HepG2 (cell line): ENCODE results near the gene TRAF4. TPM values are rescaled to one million over a fixed set of nuclear protein-coding genes. Genes with fewer than 3 reads are reported as not detected.

Source experiments
- ATAC-seq: fragments of 200-7000 bp; cut with Tn5 transposase; 3 replicates; pipeline ENCODE4 v1.9.1; 2020; ENCODE audit warnings: mild to moderate bottlenecking, moderate library complexity
- BruUV-seq: library from RNA; stranded (reverse); fragments of 400-500 nt; replicated peaks from 2 replicates; lab custom pipeline; 2021; lab: Mats Ljungman, UMichigan
- CTCF ChIA-PET: fragments of 300-600 bp; formaldehyde crosslinking; extraction: SDS; loops from one replicate; lab custom pipeline; 2021; ENCODE audit warnings: low total read pairs, inconsistent platforms, low intra/inter-chr PET ratio; lab: Yijun Ruan, JAX
- POLR2A ChIA-PET: fragments of 350-600 bp; sonication (Branson Sonifier 250); formaldehyde crosslinking; loops from one replicate; lab custom pipeline; 2020; ENCODE audit warnings: antibody characterized with exemption, inconsistent platforms; lab: Yijun Ruan, JAX
- DNase-seq: peaks from one replicate; pipeline ENCODE4 v3.0.0-alpha.2; 2015; ENCODE audit warnings: low spot score
- FAIRE-seq: peaks from 3 replicates; lab custom pipeline; 2011; peaks lifted over from hg19 to GRCh38; lab: Jason Lieb, UNC
- H2AFZ ChIP-seq: one replicate; pipeline ENCODE4 v1.6.1; 2011; ENCODE audit warnings: low read length, inconsistent platforms
- H3K27ac ChIP-seq: fragments of 300-600 bp; 3 replicates; pipeline ENCODE4 v1.8.0; 2011; ENCODE audit warnings: mixed run types, mild to moderate bottlenecking, mixed read lengths, low read length, inconsistent platforms; ENCODE audit not compliant: insufficient read depth; ENCODE audit errors: extremely low read length
- H3K27me3 ChIP-seq, 2 experiments: fragments of 200-600 bp in 1 of 2; 2 replicates in 1 of 2; 3 replicates in 1 of 2; pipeline versions ENCODE4 v1.6.0 to v1.8.0; 2011; ENCODE audit warnings: low read length in 2 of 2, mild to moderate bottlenecking in 2 of 2, moderate library complexity in 2 of 2, inconsistent platforms in 1 of 2; ENCODE audit not compliant: insufficient read depth in 2 of 2, control insufficient read depth in 1 of 2
- H3K36me3 ChIP-seq, 2 experiments: fragments of 200-600 bp in 1 of 2; replicated peaks in 1 of 2; 2 replicates in 1 of 2; 3 replicates in 1 of 2; pipeline versions ENCODE4 v1.5.1 to v1.8.0; 2011; ENCODE audit warnings: low read length in 2 of 2, inconsistent platforms in 1 of 2; ENCODE audit not compliant: insufficient read depth in 2 of 2, control insufficient read depth in 1 of 2
- H3K4me1 ChIP-seq: 2 replicates; pipeline ENCODE4 v1.5.1; 2012; ENCODE audit warnings: low read length, inconsistent platforms; ENCODE audit not compliant: insufficient read depth
- H3K4me2 ChIP-seq: 2 replicates; pipeline ENCODE4 v1.6.0; 2011; ENCODE audit warnings: low read depth, low read length, inconsistent platforms
- H3K4me3 ChIP-seq, 3 experiments: fragments of 200-600 bp in 1 of 3; sonication (generic), shearing (Covaris generic) in 1 of 3; replicated peaks in 1 of 3; 2 replicates each; pipeline ENCODE4 v1.5.1; 2011 to 2016; ENCODE audit warnings: low read length in 3 of 3, inconsistent platforms in 2 of 3, low read depth in 2 of 3, mild to moderate bottlenecking in 2 of 3, control low read depth in 1 of 3, mixed read lengths in 1 of 3; ENCODE audit not compliant: insufficient read depth in 1 of 3
- H3K79me2 ChIP-seq: one replicate; pipeline ENCODE4 v1.6.1; 2011; ENCODE audit warnings: low read length, inconsistent platforms; ENCODE audit not compliant: insufficient read depth
- H3K9ac ChIP-seq: 2 replicates; pipeline ENCODE4 v1.6.0; 2011; ENCODE audit warnings: mild to moderate bottlenecking, low read depth, low read length, inconsistent platforms; ENCODE audit not compliant: insufficient read depth
- H3K9me3 ChIP-seq: 2 replicates; pipeline ENCODE4 v1.5.1; 2012; ENCODE audit warnings: mild to moderate bottlenecking, low read length
- H4K20me1 ChIP-seq: 2 replicates; pipeline ENCODE4 v1.6.0; 2011; ENCODE audit warnings: inconsistent platforms, mild to moderate bottlenecking, low read length, moderate library complexity; ENCODE audit not compliant: insufficient read depth
- AGO2 ChIP-seq: fragments of 200-400 bp; formaldehyde crosslinking; optimal IDR thresholded peaks from 2 replicates; pipeline ENCODE3; 2017; ENCODE audit warnings: mild to moderate bottlenecking, low read depth, low read length, moderate library complexity
- CTCF ChIP-seq: sonication (generic); formaldehyde crosslinking; IDR thresholded peaks from 2 replicates; pipeline ENCODE4 v1.5.0; 2020; ENCODE audit warnings: mild to moderate bottlenecking, missing genetic modification reagents, moderate library complexity
- JARID2 ChIP-seq: sonication (generic); formaldehyde crosslinking; IDR thresholded peaks from 2 replicates; pipeline ENCODE4 v1.8.1; 2023; ENCODE audit warnings: missing genetic modification reagents, inconsistent platforms; ENCODE audit not compliant: insufficient replicate concordance
- ZNF44 ChIP-seq: sonication (generic); formaldehyde crosslinking; IDR thresholded peaks from 2 replicates; pipeline ENCODE4 v1.5.1; 2020; ENCODE audit warnings: mild to moderate bottlenecking, missing genetic modification reagents
- ZNF574 ChIP-seq: sonication (generic); formaldehyde crosslinking; IDR thresholded peaks from 2 replicates; pipeline ENCODE4 v1.4.0; 2020; ENCODE audit warnings: missing genetic modification reagents
- ZNF740 ChIP-seq: sonication (generic); formaldehyde crosslinking; IDR thresholded peaks from 2 replicates; pipeline ENCODE4 v1.4.0; 2020; ENCODE audit warnings: missing genetic modification reagents
- ZSCAN21 ChIP-seq: sonication (generic); formaldehyde crosslinking; IDR thresholded peaks from 2 replicates; pipeline ENCODE4 v1.8.0; 2022; ENCODE audit warnings: mild to moderate bottlenecking, missing genetic modification reagents, moderate library complexity, borderline replicate concordance
- WGBS: methylation state at CpG from one replicate; pipeline ENCODE4 v1.1.6; 2017; ENCODE audit warnings: low lambda C conversion rate; 5-methylcytosine and 5-hydroxymethylcytosine counted together
- in situ Hi-C: cut with HindIII; loops from 2 replicates; pipeline ENCODE4 v1.10.0; 2017; ENCODE audit warnings: low pct_unique_long_range_greater_than_20kb; ENCODE audit not compliant: extremely low pct_ligation_motif_present
- intact Hi-C: fragments of 100-400 bp; cut with micrococcal nuclease; formaldehyde crosslinking; loops from one replicate; pipeline ENCODE4 v1.10.0; 2022; ENCODE audit not compliant: unreplicated experiment
- polyA plus RNA-seq, 8 experiments: library from polyadenylated mRNA; depleted of rRNA in 3 of 8; stranded (reverse) in 7 of 8; unstranded in 1 of 8; fragments of >200 nt; fragmentation: Illumina TruSeq in 4 of 8; extraction: Trizol in 4 of 8; gene quantifications; 2 replicates each; pipeline versions ENCODE4 v1.2.1 to v1.2.3, GENCODE V29; 2011 to 2016; ENCODE audit warnings: low read depth in 4 of 8, missing spikeins in 1 of 8, mixed read lengths in 1 of 8; ENCODE audit not compliant: insufficient read depth in 1 of 8
- total RNA-seq, 5 experiments: library from RNA; depleted of rRNA; stranded (reverse); fragments of >200 nt; fragmentation: Illumina TruSeq; extraction: Trizol; gene quantifications; 2 replicates each; pipeline ENCODE4 v1.2.3, GENCODE V29; 2016; ENCODE audit warnings: low read depth in 1 of 5

Gene TRAF4
- total and polyA plus RNA-seq, 2 of the 13 experiments (the other 11 are each of a cell fraction or from before 2014, with no cell fraction given) = 86.0 to 89.9 TPM

GRCh38 chr17:28705728-28706334 is 38.0 kb upstream of the TRAF4 start:
- ChIA-PET CTCF (no interaction called here), POLR2A (interaction anchor here (10.8 kb wide), 1 partner anchor 15 kb away, joined by 220 read pairs; the partner anchor contains the start of gene RPL23A)
- in situ Hi-C loops (no loop called here), intact Hi-C loops (no loop called here)
- no peak overlapping the region for H2AFZ ChIP-seq
- no peak overlapping the region for H3K4me2 ChIP-seq
- H3K36me3 ChIP-seq = peaks cover 13 to 21% of the 10 kb centered on the region in 2 experiments
- ATAC-seq (no peak), FAIRE-seq (no peak), DNase-seq (no peak)
- H3K9ac ChIP-seq = no peak overlapping the region
- H3K27ac ChIP-seq = peak overlapping the region; percentile 15
- 94% methylated on average over 8 of the region's 10 CpGs for WGBS
- no peaks in the 10 kb centered on the region for H4K20me1 ChIP-seq
- peaks cover 54% of the 10 kb centered on the region for H3K4me1 ChIP-seq
- no peaks in the 10 kb centered on the region for H3K79me2 ChIP-seq
- BruUV-seq = no TSS peak
- H3K27me3 ChIP-seq = no peaks in the 10 kb centered on the region
- H3K9me3 ChIP-seq = no peaks in the 10 kb centered on the region
- TF ChIP-seq AGO2 = peak; percentile 53
- no peak for TF ChIP-seq JARID2
- H3K4me3 ChIP-seq = no peak overlapping the region

GRCh38 chr17:28706471-28707338 is 37.1 kb upstream of the TRAF4 start:
- CTCF ChIA-PET = no interaction called here
- TF ChIP-seq ZNF740 (CRISPR knock-in tag) = 0 out of 2 replicates have a peak, but pooled peaks have one; percentile 30
- TF ChIP-seq CTCF = peak; percentile 17; the same call in 1 of the 2 replicates
- TF ChIP-seq ZSCAN21 (CRISPR knock-in tag) = no peak
- no peak for TF ChIP-seq ZNF574 (CRISPR knock-in tag)
- TF ChIP-seq ZNF44 = no peak
- H4K20me1 ChIP-seq = no peaks in the 10 kb centered on the region
- FAIRE-seq (no peak), DNase-seq (no peak), ATAC-seq (no peak)
- POLR2A ChIA-PET = interaction anchor here (10.1 to 10.8 kb wide), 2 partner anchors 8 to 14 kb away, joined by 145 to 220 read pairs; partner anchors contain the start of gene RPL23A
- no peak overlapping the region for H3K4me3 ChIP-seq
- in situ Hi-C loops = no loop called here
- H3K79me2 ChIP-seq = no peaks in the 10 kb centered on the region
- H3K27ac ChIP-seq = no peak overlapping the region
- H2AFZ ChIP-seq = no peak overlapping the region
- H3K9ac ChIP-seq = no peak overlapping the region
- no peaks in the 10 kb centered on the region for H3K9me3 ChIP-seq
- no TSS peak for BruUV-seq
- no peaks in the 10 kb centered on the region for H3K27me3 ChIP-seq
- H3K36me3 ChIP-seq = peaks cover 8 to 12% of the 10 kb centered on the region in 2 experiments
- H3K4me1 ChIP-seq = peaks cover 49% of the 10 kb centered on the region
- no peak overlapping the region for H3K4me2 ChIP-seq
- intact Hi-C loops = no loop called here
- WGBS = 96% methylated on average over 2 of the region's 7 CpGs
